Liver (tissue), 9 donors: Measurements from ENCODE around the gene DTWD1. TPM values are rescaled to one million over a fixed set of nuclear protein-coding genes. Genes with fewer than 3 reads are reported as not detected.

Experiments
- DNase-seq: peaks from one replicate; pipeline ENCODE4 v3.0.0-alpha.2; 2017; ENCODE audit warnings: low spot score
- H3K27ac ChIP-seq, 2 donors: one replicate each; pipeline ENCODE4 v1.7.0; 2013; ENCODE audit warnings: inconsistent platforms in 2 of 2, low read length in 2 of 2, control low read depth in 1 of 2, low read depth in 1 of 2, mild to moderate bottlenecking in 1 of 2
- H3K27me3 ChIP-seq, 4 donors: one replicate each; pipeline versions ENCODE4 v1.6.1 to v1.7.0; 2013; ENCODE audit warnings: low read length in 3 of 4, inconsistent platforms in 1 of 4, mild to moderate bottlenecking in 1 of 4, moderate library complexity in 1 of 4; ENCODE audit not compliant: control insufficient read depth in 4 of 4, insufficient read depth in 4 of 4
- H3K36me3 ChIP-seq, 4 donors: one replicate each; pipeline versions ENCODE4 v1.6.1 to v1.7.0; 2013; ENCODE audit warnings: low read length in 3 of 4, mild to moderate bottlenecking in 3 of 4, low read depth in 1 of 4, moderate library complexity in 1 of 4; ENCODE audit not compliant: control insufficient read depth in 4 of 4, insufficient read depth in 3 of 4
- H3K4me1 ChIP-seq, 4 donors: one replicate each; pipeline versions ENCODE4 v1.6.1 to v1.7.0; 2013; ENCODE audit warnings: low read length in 3 of 4, mild to moderate bottlenecking in 3 of 4, moderate library complexity in 1 of 4; ENCODE audit not compliant: control insufficient read depth in 4 of 4, insufficient read depth in 4 of 4
- H3K4me3 ChIP-seq, 3 donors: one replicate each; pipeline versions ENCODE4 v1.6.1 to v1.7.0; 2013; ENCODE audit warnings: low read length in 3 of 3, control low read depth in 1 of 3, low read depth in 1 of 3, mild to moderate bottlenecking in 1 of 3
- H3K9ac ChIP-seq, 2 donors: one replicate each; pipeline ENCODE4 v1.7.0; 2013; ENCODE audit warnings: low read length in 2 of 2, mild to moderate bottlenecking in 2 of 2, moderate library complexity in 2 of 2, control low read depth in 1 of 2, low read depth in 1 of 2
- H3K9me3 ChIP-seq, 4 donors: one replicate each; pipeline versions ENCODE4 v1.6.1 to v1.7.0; 2013; ENCODE audit warnings: low read length in 3 of 4; ENCODE audit not compliant: control insufficient read depth in 4 of 4
- CTCF ChIP-seq: fragments of 150-350 bp; IDR thresholded peaks from 2 replicates; pipeline ENCODE4 v1.5.1; 2017; ENCODE audit warnings: improper control_type of control experiment, low read depth, low read length; ENCODE audit not compliant: missing input control
- EGR1 ChIP-seq, 2 donors: IDR thresholded peaks; 2 replicates each; pipeline ENCODE4 v1.6.1; 2016 to 2018; ENCODE audit warnings: antibody characterized with exemption in 2 of 2, low read depth in 2 of 2
- FOXA1 ChIP-seq: IDR thresholded peaks from 2 replicates; pipeline ENCODE4 v1.6.1; 2016; ENCODE audit warnings: antibody characterized with exemption
- FOXA2 ChIP-seq: IDR thresholded peaks from 2 replicates; pipeline ENCODE4 v1.6.1; 2016; ENCODE audit warnings: antibody characterized with exemption
- GABPA ChIP-seq, 2 donors: IDR thresholded peaks in 1 of 2; conservative IDR thresholded peaks in 1 of 2; 2 replicates each; pipeline ENCODE4 v1.6.1; 2016; ENCODE audit warnings: antibody characterized with exemption in 2 of 2, mild to moderate bottlenecking in 1 of 2, moderate library complexity in 1 of 2
- HNF4A ChIP-seq, 2 donors: conservative IDR thresholded peaks; 2 replicates each; pipeline ENCODE4 v1.6.1; 2016; ENCODE audit warnings: antibody characterized with exemption in 2 of 2, mild to moderate bottlenecking in 2 of 2
- HNF4G ChIP-seq: IDR thresholded peaks from 2 replicates; pipeline ENCODE4 v1.6.1; 2016; ENCODE audit warnings: antibody characterized with exemption
- JUND ChIP-seq, 2 donors: IDR thresholded peaks; 2 replicates each; pipeline ENCODE4 v1.6.1; 2016; ENCODE audit warnings: antibody characterized with exemption in 2 of 2
- MAX ChIP-seq: IDR thresholded peaks from 2 replicates; pipeline ENCODE4 v1.6.1; 2016; ENCODE audit warnings: antibody characterized with exemption
- NR2F2 ChIP-seq: IDR thresholded peaks from 2 replicates; pipeline ENCODE4 v1.6.1; 2016; ENCODE audit warnings: antibody characterized with exemption
- RAD21 ChIP-seq, 2 donors: IDR thresholded peaks; 2 replicates each; pipeline ENCODE4 v1.6.1; 2016; ENCODE audit warnings: antibody characterized with exemption in 2 of 2, mild to moderate bottlenecking in 2 of 2
- RXRA ChIP-seq, 2 donors: IDR thresholded peaks; 2 replicates each; pipeline ENCODE4 v1.6.1; 2017 to 2018; ENCODE audit warnings: antibody characterized with exemption in 2 of 2, mild to moderate bottlenecking in 1 of 2
- SP1 ChIP-seq: IDR thresholded peaks from 2 replicates; pipeline ENCODE4 v1.6.1; 2018; ENCODE audit warnings: antibody characterized with exemption, mild to moderate bottlenecking
- TAF1 ChIP-seq: conservative IDR thresholded peaks from 2 replicates; pipeline ENCODE4 v1.6.1; 2016; ENCODE audit warnings: antibody characterized with exemption, mild to moderate bottlenecking
- YY1 ChIP-seq: IDR thresholded peaks from 2 replicates; pipeline ENCODE4 v1.6.1; 2016; ENCODE audit warnings: antibody characterized with exemption, mild to moderate bottlenecking
- WGBS: extraction: QIAGEN DNeasy Blood & Tissue Kit; methylation state at CpG from one replicate; pipeline ENCODE4 v1.1.7; 2013; 5-methylcytosine and 5-hydroxymethylcytosine counted together
- polyA plus RNA-seq, 2 donors: library from polyadenylated mRNA; stranded (reverse) in 1 of 2; unstranded in 1 of 2; fragments of 200-250 nt in 1 of 2; fragments of >200 nt in 1 of 2; fragmentation: Nextera tagmentation in 1 of 2; extraction: Ambion mirVana in 1 of 2; gene quantifications; one replicate each; pipeline versions ENCODE4 v1.2.1 to v1.2.3, GENCODE V29; 2013 to 2015
- total RNA-seq, 2 donors: library from RNA; depleted of rRNA; stranded (reverse); fragments of >200 nt; gene quantifications; one replicate each; pipeline ENCODE4 v1.2.3, GENCODE V29; 2014
- TF ChIP-seq, protein P1 (sequence below): IDR thresholded peaks from 2 replicates; pipeline ENCODE4 v1.6.1; 2016; ENCODE audit warnings: antibody characterized with exemption, mild to moderate bottlenecking
- TF ChIP-seq, protein P2 (sequence below): IDR thresholded peaks from 2 replicates; pipeline ENCODE4 v1.6.1; 2016; ENCODE audit warnings: antibody characterized with exemption
- TF ChIP-seq, protein P3 (sequence below): IDR thresholded peaks from 2 replicates; pipeline ENCODE4 v1.6.1; 2016; ENCODE audit warnings: antibody characterized with exemption
- donor health status: healthy.
- donor health status: healthy.
- donor health status: healthy.
- donor health status: healthy.
- donor health status: healthy.

DTWD1 gene
- total and polyA plus RNA-seq, 4 donors: 5.8 to 10.8 (median 9.7) TPM

GRCh38 chr15:49619226-49619625 lies 1.6 kb upstream of the DTWD1 start:
- H3K27ac ChIP-seq: no peak overlapping the region
- no peak for DNase-seq

More at GRCh38 chr15:49619226-49619625, 1.6 kb upstream of the DTWD1 start:
- Histone ChIP-seq H3K27me3 (no peaks in the 10 kb centered on the region), H3K9me3 (peaks cover 0 to 8% (median 0%) of the 10 kb centered on the region in 4 donors), H3K4me3 (no peak overlapping the region), H3K4me1 (peaks cover 2 to 15% (median 5%) of the 10 kb centered on the region in 4 donors), H3K9ac (no peak overlapping the region), H3K36me3 (peaks cover 0 to 1% (median 0%) of the 10 kb centered on the region in 4 donors)
- TF ChIP-seq HNF4A (conservative IDR thresholded peaks at IDR 0.05) (no peak), EGR1 (IDR thresholded peaks at IDR 0.05; ENCODE audit: low read depth in 2 of 2) (no peak), SP1 (no peak), YY1 (no peak), FOXA2 (no peak), FOXA1 (no peak), NR2F2 (no peak), RXRA (IDR thresholded peaks at IDR 0.05) (no peak), GABPA (IDR thresholded peaks at IDR 0.05 in 1 of 2, conservative IDR thresholded peaks at IDR 0.05 in 1 of 2) (no peak), CTCF (no peak), HNF4G (no peak), RAD21 (IDR thresholded peaks at IDR 0.05) (no peak), TAF1 (no peak), JUND (IDR thresholded peaks at IDR 0.05) (no peak), MAX (no peak)
- TF ChIP-seq, protein P1, sequence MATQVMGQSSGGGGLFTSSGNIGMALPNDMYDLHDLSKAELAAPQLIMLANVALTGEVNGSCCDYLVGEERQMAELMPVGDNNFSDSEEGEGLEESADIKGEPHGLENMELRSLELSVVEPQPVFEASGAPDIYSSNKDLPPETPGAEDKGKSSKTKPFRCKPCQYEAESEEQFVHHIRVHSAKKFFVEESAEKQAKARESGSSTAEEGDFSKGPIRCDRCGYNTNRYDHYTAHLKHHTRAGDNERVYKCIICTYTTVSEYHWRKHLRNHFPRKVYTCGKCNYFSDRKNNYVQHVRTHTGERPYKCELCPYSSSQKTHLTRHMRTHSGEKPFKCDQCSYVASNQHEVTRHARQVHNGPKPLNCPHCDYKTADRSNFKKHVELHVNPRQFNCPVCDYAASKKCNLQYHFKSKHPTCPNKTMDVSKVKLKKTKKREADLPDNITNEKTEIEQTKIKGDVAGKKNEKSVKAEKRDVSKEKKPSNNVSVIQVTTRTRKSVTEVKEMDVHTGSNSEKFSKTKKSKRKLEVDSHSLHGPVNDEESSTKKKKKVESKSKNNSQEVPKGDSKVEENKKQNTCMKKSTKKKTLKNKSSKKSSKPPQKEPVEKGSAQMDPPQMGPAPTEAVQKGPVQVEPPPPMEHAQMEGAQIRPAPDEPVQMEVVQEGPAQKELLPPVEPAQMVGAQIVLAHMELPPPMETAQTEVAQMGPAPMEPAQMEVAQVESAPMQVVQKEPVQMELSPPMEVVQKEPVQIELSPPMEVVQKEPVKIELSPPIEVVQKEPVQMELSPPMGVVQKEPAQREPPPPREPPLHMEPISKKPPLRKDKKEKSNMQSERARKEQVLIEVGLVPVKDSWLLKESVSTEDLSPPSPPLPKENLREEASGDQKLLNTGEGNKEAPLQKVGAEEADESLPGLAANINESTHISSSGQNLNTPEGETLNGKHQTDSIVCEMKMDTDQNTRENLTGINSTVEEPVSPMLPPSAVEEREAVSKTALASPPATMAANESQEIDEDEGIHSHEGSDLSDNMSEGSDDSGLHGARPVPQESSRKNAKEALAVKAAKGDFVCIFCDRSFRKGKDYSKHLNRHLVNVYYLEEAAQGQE: no peak
- TF ChIP-seq, protein P2, sequence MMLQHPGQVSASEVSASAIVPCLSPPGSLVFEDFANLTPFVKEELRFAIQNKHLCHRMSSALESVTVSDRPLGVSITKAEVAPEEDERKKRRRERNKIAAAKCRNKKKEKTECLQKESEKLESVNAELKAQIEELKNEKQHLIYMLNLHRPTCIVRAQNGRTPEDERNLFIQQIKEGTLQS: no peak
- TF ChIP-seq, protein P3, sequence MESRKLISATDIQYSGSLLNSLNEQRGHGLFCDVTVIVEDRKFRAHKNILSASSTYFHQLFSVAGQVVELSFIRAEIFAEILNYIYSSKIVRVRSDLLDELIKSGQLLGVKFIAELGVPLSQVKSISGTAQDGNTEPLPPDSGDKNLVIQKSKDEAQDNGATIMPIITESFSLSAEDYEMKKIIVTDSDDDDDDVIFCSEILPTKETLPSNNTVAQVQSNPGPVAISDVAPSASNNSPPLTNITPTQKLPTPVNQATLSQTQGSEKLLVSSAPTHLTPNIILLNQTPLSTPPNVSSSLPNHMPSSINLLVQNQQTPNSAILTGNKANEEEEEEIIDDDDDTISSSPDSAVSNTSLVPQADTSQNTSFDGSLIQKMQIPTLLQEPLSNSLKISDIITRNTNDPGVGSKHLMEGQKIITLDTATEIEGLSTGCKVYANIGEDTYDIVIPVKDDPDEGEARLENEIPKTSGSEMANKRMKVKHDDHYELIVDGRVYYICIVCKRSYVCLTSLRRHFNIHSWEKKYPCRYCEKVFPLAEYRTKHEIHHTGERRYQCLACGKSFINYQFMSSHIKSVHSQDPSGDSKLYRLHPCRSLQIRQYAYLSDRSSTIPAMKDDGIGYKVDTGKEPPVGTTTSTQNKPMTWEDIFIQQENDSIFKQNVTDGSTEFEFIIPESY: no peak
- 70% methylated on average over 3 of the region's 3 CpGs for WGBS
